AG09309 (cell line): ENCODE data around the gene SEPTIN8.

Experiments used
- DNase-seq: peaks from one replicate; pipeline ENCODE4 v3.0.0-alpha.2; 2010; ENCODE audit warnings: low read depth
- H3K4me3 ChIP-seq: 2 replicates; pipeline ENCODE4 v1.5.1; 2011; ENCODE audit warnings: mild to moderate bottlenecking, low read depth, low read length, moderate library complexity; ENCODE audit not compliant: control insufficient read depth
- CTCF ChIP-seq: IDR thresholded peaks from 2 replicates; pipeline ENCODE4 v1.5.1; 2011; ENCODE audit warnings: mild to moderate bottlenecking, low read depth, low read length, inconsistent platforms; ENCODE audit not compliant: insufficient read depth, control insufficient read depth; ENCODE audit errors: missing control alignments

SEPTIN8 gene

DNA sequence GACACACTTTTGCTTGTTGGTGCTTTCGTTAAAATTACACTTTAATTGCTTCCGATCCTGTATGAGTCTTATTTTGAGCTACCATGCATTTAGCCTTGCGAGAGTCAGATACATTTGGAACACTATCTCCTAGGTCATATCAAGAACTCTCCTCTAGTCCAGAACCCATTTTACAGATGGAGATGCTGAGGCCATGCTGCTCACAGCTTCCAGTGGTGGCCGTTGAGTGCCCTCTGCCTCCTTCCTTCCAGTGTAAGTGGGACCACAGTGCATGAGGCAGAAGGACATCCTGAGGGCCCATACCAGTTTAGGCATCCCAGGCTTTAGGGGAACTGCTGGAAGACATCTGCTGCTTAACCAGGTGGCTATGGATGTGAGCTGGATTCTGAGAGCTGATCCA, 22.9 kb downstream of the SEPTIN8 start:
- TF ChIP-seq CTCF = no peak
- no peak for DNase-seq
- H3K4me3 ChIP-seq = no peak overlapping the region

- no peak for DNase-seq
- peak; percentile 19 for TF ChIP-seq CTCF
- H3K4me3 ChIP-seq = no peak overlapping the region
Measured at GRCh38 chr5:132753135-132753987, 23.7 kb downstream of the SEPTIN8 start.

- no peak overlapping the region for H3K4me3 ChIP-seq
- TF ChIP-seq CTCF = no peak
- no peak for DNase-seq
Measured at GRCh38 chr5:132752581-132753125, 24.4 kb downstream of the SEPTIN8 start.

GRCh38 chr5:132751971-132752580, 25.0 kb downstream of the SEPTIN8 start:
- TF ChIP-seq CTCF = no peak
- H3K4me3 ChIP-seq = no peak overlapping the region
- DNase-seq = no peak

DNA sequence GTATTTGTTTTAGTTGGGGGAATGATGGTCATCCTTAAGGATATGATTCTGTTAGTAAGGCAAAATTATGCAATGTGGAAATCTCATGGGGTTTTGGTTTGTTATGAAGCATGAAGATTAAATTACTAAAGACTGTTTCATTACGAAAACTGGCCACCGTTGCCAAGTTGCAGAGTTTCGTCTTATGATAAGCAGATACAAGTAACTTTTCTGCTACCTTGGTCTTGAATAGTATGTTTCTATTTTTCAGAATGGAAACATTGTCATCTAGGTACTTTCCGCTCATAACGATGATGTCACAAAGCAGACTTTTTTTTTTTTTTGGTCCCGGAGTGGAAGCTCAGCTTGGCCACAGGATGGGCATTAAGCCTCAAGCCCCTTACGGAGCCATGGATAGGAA, 25.6 kb downstream of the SEPTIN8 start:
- peak; percentile 76 for DNase-seq
- no peak overlapping the region for H3K4me3 ChIP-seq
- no peak for TF ChIP-seq CTCF

- H3K4me3 ChIP-seq = no peak overlapping the region
- no peak for DNase-seq
- TF ChIP-seq CTCF = no peak
Measured at GRCh38 chr5:132750471-132751230, 26.4 kb downstream of the SEPTIN8 start.
